ENCODE data around the gene PTPN2.
"Not testable (repeated sequence)": the region's sequence is repeated elsewhere in the genome, so short reads cannot be mapped to it uniquely, and the experiment has no call there.

PTPN2 gene

DNA sequence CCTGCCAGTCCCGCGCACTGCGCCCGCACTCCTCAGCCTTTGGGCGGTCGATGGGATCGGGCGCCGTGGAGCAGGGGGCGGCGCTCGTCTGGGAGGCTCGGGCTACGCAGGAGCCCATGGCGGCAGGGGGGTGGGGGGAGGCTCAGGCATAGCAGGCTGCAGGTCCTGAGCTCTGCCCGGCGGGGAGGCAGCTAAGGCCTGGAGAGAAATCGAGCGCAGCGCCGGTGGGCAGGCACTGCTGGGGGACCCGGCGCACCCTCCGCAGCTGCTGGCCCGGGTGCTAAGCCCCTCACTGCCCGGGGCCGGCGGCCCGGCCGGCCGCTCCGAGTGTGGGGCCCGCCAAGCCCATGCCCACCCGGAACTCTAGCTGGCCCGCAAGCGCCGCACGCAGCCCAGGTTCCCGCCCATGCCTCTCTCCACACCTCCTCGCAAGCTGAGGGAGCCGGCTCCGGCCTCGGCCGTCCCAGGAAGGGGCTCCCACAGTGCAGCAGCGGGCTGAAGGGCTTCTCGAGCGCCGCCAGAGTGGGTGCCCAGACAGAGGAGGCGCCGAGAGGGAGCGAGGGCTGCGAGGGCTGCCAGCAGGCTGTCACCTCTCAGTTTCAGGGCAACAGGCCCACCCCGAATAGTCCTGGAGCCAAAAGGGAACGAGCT is 107.1 kb downstream of the PTPN2 start:
- no peak for DNase-seq (ENCODE audit: extremely low read depth in 1 of 2, low read depth in 1 of 2)

GRCh38 chr18:12776415-12776814 is 107.6 kb downstream of the PTPN2 start:
- not testable (repeated sequence) for DNase-seq (ENCODE audit: extremely low read depth in 1 of 2, low read depth in 1 of 2)

DNA sequence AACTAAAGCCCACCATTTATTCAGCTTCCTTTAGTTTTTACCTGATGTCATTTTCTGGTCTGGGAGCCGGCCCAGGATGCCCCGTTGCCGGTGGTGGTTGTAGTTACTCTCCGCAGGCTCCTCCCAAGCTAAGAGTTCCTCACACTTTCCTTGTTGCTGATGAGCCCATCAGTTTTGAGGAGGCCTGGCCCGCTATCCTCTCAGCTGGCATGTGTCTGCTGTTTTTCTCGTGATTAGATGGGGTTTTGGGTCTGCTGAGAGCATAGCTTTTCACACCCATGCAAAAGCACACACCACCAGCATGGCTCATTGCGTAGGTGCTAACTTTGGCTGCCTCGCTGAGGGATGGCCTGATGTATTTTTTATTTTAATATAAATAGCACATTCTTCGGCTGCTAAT is 109.1 kb downstream of the PTPN2 start:
- DNase-seq (ENCODE audit: extremely low read depth in 1 of 2, low read depth in 1 of 2), result no peak

DNA sequence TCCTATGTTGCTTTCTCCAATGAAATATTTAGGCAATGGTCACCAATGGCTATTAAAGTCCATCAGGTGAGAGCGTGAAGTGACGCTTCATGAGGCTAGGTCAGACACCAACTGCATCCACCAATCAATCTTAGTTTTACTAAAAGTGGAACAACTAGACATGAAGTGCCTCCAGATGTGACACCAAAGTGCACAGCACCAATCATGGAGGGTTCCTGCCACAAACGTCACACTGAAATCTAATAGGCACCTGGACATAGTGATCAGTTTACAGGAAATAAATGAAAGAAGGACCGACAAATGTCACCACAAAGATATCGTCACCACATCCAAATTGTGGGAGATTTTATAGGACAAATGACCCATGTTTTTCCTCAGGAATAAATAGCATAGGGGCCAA is 110.7 kb downstream of the PTPN2 start:
- DNase-seq (ENCODE audit: extremely low read depth in 1 of 2, low read depth in 1 of 2), result no peak

DNA sequence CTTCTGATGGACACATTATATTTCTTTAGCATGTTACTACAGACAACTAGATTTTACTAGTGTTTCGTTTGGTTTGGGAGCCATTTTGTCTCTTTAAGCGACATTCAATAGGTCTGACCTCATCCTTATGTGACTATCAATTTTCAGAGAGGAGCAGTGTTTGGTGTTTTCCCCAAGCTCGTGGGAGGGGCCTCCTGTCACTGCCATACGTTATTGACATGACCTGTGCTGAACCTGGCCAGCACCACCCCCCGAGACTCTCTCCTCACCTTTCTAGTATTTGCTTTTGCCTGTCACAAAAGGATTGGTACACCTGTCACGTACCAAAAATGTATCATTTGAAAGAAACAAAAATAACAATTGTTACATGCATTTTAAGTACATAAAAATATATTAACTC is 111.9 kb downstream of the PTPN2 start:
- no peak for DNase-seq (ENCODE audit: extremely low read depth in 1 of 2, low read depth in 1 of 2)

GRCh38 chr18:12770469-12771219 is 113.4 kb downstream of the PTPN2 start:
- DNase-seq (ENCODE audit: extremely low read depth in 1 of 2, low read depth in 1 of 2), result no peak

DNA sequence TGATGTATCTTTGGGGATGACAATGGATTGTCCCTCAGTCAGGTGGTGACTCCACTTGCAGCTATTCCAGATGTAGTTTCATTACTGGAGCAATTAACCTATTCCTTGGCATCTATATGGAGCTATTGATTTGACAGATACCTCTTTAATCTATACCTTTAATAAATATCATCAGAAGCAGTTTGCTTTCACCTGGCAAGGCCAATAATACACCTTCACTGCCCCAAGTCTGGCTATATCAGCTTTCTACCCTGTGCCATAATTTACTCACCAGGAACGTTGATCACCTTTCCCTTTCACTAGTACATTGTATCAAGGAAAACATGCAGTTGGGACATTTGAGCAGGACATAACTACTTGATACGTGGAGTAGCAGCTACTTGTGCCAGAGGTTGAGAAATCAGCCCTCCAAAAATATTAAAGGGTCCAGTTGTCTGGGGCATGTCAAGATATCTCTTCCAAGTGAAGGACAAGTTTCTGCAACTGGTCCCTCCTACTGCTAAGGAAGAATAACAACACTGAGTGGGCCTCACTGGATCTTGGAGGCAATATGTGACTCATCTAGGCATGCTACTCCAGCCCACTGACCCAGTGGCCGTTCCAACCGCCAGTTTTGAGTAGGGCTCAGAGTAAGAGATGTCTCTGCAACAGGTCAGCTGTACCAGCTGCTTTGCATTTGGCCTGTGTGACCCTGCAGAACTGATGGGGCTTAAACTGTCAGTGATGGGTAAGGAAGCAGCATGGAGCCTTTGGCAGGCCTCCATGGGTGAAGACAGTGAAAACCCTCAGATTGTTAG is 114.2 kb downstream of the PTPN2 start:
- no peak for DNase-seq (ENCODE audit: extremely low read depth in 1 of 2, low read depth in 1 of 2)

GRCh38 chr18:12769136-12769535 is 114.9 kb downstream of the PTPN2 start:
- DNase-seq (ENCODE audit: extremely low read depth in 1 of 2, low read depth in 1 of 2), result no peak

GRCh38 chr18:12768625-12769024 is 115.4 kb downstream of the PTPN2 start:
- DNase-seq (ENCODE audit: extremely low read depth in 1 of 2, low read depth in 1 of 2), result no peak

GRCh38 chr18:12767580-12768155 is 116.4 kb downstream of the PTPN2 start:
- no peak for DNase-seq (ENCODE audit: extremely low read depth in 1 of 2, low read depth in 1 of 2)

DNA sequence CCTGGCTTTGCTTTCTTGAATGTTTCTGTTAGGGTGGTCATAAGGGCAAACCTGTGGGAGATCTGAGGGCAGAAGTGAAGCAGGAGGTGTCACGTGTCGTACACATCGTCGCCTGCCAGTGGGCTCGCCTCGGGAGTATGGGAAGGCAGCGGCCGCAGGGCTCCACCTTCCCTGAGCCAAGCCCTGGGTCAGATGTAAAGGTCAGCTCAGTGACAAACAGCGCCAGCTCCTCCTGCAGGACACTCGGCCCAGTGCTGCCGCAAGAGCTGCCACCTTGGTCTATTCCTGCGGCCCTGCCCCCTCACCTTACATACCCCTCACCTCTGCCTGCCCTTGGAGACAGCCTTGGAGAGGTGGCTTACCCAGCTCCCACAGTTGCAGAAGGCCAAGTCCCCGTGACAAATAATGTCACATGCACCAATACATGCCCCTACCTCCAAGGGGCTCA is 117.0 kb downstream of the PTPN2 start:
- no peak for DNase-seq (ENCODE audit: extremely low read depth in 1 of 2, low read depth in 1 of 2)

DNA sequence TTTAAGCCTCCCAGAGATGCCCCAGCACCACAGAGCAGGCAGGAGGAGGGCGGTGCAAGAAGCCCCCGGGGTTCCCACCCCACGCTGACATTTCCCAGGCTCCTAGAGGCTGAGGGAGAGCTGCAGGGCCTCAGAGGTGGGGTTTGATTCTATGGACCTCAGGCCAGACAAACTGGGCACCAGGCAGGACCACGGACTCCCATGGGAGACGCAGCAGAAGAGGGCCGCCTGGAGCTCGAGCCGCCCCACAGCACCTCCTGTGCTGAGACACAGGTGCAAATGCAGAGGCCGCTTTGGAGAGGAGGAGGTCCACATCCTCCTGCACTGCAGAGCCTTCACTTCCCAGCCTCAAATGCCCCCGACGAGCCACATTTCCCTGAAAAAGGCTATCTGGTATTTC is 118.5 kb downstream of the PTPN2 start:
- no peak for DNase-seq (ENCODE audit: extremely low read depth in 1 of 2, low read depth in 1 of 2)

DNA sequence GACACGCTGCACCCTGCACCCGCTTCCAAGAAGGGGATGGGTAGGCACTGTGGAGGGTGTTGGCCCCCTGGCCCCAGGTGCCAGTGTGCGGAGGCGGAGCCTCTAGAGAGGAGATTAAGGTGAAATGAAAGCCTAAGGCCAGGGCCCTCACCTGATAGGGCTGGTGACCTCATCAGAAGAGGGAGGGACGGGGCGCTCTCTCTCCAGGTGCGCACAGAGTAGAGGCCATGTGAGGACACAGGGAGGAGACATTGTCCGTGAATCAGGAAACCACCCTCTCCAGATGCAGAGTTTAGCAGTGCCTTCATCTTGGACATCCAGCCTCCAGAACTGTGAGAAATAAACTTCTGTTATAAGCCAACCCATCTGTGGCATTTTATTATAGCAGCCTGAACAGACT is 118.9 kb downstream of the PTPN2 start:
- DNase-seq (ENCODE audit: extremely low read depth in 1 of 2, low read depth in 1 of 2), result no peak

DNA sequence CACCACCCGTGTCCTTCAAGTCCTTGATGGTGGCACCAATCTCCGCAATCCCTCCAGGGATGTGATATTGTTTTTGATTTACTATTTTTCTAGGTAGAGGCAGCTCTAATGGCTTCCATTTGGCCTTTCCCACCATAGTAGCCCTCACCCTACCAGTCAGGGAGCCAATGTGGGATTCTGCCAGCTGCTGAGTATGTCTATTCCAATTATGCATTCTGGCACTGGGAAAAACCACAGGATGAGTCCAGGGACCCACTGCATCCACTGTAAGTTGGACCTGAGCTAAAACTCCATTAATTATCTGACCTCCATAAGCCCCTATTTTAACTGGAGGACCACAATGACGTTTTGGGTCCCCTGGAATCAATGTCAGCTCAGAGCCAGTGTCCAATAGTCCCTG is 125.5 kb downstream of the PTPN2 start:
- DNase-seq (ENCODE audit: extremely low read depth in 1 of 2, low read depth in 1 of 2), result not testable (repeated sequence)

DNA sequence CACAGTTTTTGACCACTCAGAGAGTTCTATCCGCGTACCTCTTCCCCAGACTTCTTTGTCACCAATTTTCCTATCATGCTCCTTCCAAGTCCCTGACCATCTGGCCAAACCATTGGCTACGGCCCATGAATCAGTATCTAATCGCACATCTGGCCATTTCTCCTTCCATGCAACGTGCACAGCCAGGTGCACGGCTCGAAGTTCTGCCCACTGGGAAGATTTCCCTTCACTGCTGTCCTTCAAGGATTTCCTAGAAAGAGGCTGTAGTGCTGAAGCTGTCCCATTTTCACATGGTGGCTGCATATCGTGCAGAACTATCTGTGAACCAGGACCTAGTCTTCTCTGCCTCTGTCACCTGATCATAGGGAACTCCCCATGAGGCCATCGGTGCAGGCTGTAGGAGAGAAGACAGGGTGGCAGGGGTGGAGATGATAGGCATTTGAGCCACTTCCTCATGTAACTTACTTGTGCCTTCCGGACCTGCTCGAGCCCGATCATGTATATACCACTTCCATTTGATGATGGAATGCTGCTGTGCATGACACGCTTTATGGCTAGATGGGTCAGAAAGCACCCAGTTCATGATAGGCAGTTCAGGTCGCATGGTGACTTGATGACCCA is 127.3 kb downstream of the PTPN2 start:
- DNase-seq (ENCODE audit: extremely low read depth in 1 of 2, low read depth in 1 of 2), result not testable (repeated sequence)

- not testable (repeated sequence) for DNase-seq (ENCODE audit: extremely low read depth in 1 of 2, low read depth in 1 of 2)
These were observed 128.4 kb downstream of the PTPN2 start for GRCh38 chr18:12755606-12756005.

DNA sequence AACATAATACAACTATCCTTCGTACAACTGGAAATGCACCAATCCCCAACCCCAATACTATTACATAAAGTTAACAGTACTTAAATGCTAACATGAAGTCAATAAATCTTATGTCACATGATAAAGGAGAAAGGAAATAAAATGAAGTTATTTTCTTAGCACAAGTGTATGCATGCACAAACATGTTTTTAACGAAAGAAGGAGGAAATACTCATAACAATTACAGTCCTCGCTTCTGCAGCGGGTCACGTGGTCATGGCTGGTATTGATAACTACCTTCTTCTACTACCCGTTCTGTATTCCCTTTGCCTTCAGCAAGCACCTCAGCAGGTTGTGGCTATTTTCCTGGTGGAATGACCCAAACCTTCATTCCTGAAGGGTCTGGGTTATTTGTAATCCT is 129.5 kb downstream of the PTPN2 start:
- no peak for DNase-seq (ENCODE audit: extremely low read depth in 1 of 2, low read depth in 1 of 2)

- DNase-seq (ENCODE audit: extremely low read depth in 1 of 2, low read depth in 1 of 2), result no peak
These were observed 132.1 kb downstream of the PTPN2 start for GRCh38 chr18:12751891-12752290.

- no peak for DNase-seq (ENCODE audit: extremely low read depth in 1 of 2, low read depth in 1 of 2)
These were observed 132.5 kb downstream of the PTPN2 start for GRCh38 chr18:12751503-12751884.

GRCh38 chr18:12750715-12751502 is 133.1 kb downstream of the PTPN2 start:
- no peak for DNase-seq (ENCODE audit: extremely low read depth in 1 of 2, low read depth in 1 of 2)

Measured in activated CD8-positive, alpha-beta memory T cell treated with anti-CD3 and anti-CD28 coated beads for 1 hour (primary cell).